ENCODE results near the gene FBN2.
A peak's percentile ranks its signal among the peaks of the same experiment; 100 is the strongest.

Gene FBN2

DNA sequence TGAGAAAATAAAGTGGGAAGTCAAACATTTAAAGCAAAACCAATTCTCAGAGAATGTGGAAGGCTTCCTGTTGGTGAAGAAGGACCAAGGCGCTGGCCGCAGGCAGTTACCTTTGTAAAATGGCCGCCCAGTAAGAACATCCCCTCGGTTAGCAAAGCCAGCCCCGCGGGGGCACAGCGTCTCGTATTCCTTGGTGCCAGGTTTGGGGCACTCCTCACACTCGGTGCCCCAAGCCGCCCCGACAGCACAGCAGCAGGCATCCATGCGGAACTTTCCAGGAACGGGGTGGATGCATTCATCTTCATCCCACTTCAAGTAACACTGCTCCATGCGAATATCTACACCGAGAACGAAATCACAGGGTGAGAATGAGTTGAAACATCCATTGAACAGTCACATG lies 192.8 kb downstream of the FBN2 start:
- H3K4me3 ChIP-seq, result no peak overlapping the region
- no peak overlapping the region for H3K27ac ChIP-seq
- H3K9ac ChIP-seq, result no peak overlapping the region
- H3K9me3 ChIP-seq (replicated peaks in 1 of 11), result no peaks in the 10 kb centered on the region
- no peaks in the 10 kb centered on the region for H3K27me3 ChIP-seq
- no peak for TF ChIP-seq Cebpa-rat (IDR thresholded peaks at IDR 0.05)
- H3K36me3 ChIP-seq, result no peaks in the 10 kb centered on the region
- peaks cover 0 to 13% (median 2%) of the 10 kb centered on the region in 10 experiments; a peak in 9 of 20 replicates for H3K4me1 ChIP-seq
- no peaks in the 10 kb centered on the region for H4K20me1 ChIP-seq
- H3K4me2 ChIP-seq, result no peak overlapping the region

DNA sequence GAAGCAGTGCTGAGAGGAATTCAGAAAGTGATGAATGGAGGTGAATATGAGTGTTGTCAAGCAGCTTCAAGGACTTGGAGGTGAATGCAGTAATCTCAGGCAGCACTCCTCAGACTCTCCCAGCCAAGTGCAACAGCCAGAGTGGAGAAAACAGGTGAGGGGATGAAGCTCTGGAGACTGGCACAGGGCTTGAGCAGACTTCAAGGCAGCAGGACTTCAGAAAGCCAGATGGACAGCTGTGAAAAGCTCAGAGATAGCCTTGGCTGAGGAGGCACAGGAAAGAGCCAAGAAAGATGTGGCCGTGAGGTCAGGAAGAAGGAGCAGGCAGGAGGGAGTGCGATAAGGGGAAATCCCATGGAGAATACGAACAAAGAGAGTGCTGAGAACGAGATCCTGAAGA lies 194.9 kb downstream of the FBN2 start:
- no peak for TF ChIP-seq Cebpa-rat (IDR thresholded peaks at IDR 0.05)

DNA sequence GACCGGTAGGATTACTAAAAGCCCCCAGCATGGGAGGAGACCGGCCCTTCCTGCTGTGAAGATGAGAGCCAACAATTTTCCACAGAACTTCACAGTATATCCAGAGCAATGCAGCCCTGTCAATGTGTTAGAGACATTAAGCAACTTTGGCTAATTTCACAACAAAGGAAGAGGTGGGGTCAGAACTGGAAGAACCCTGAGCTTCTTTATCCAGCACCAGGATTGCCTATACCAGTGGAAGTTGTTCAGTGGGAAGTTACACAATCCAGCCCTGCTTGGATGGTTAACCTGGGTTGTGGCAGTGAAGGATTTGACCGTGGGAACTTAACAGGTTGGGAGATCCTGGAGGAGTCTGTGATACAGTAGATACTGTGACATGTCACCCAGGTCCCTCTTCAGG lies 197.0 kb downstream of the FBN2 start:
- no peaks in the 10 kb centered on the region for H3K27me3 ChIP-seq
- no peak overlapping the region for H3K4me3 ChIP-seq
- no peaks in the 10 kb centered on the region for H3K9me3 ChIP-seq (replicated peaks in 1 of 11)
- H3K27ac ChIP-seq, result no peak overlapping the region
- H3K4me2 ChIP-seq, result peak overlapping the region in 4 of 11 experiments; percentile 3 to 37 (median 29); a peak in 5 of 22 replicates
- no peak overlapping the region for H3K9ac ChIP-seq
- no peak for TF ChIP-seq Cebpa-rat (IDR thresholded peaks at IDR 0.05)
- H3K36me3 ChIP-seq, result no peaks in the 10 kb centered on the region
- no peaks in the 10 kb centered on the region for H4K20me1 ChIP-seq
- H3K4me1 ChIP-seq, result peaks cover 0 to 13% (median 2%) of the 10 kb centered on the region in 10 experiments; a peak in 9 of 20 replicates

More for the DNA sequence above, 194.9 kb downstream of the FBN2 start:
- H3K9me3 ChIP-seq (replicated peaks in 1 of 11), result no peaks in the 10 kb centered on the region
- H4K20me1 ChIP-seq, result no peaks in the 10 kb centered on the region
- H3K4me1 ChIP-seq, result peaks cover 0 to 13% (median 2%) of the 10 kb centered on the region in 10 experiments; a peak in 9 of 20 replicates
- H3K27ac ChIP-seq, result no peak overlapping the region
- H3K4me2 ChIP-seq, result no peak overlapping the region
- no peaks in the 10 kb centered on the region for H3K27me3 ChIP-seq
- H3K9ac ChIP-seq, result no peak overlapping the region
- no peaks in the 10 kb centered on the region for H3K36me3 ChIP-seq
- no peak overlapping the region for H3K4me3 ChIP-seq

DNA sequence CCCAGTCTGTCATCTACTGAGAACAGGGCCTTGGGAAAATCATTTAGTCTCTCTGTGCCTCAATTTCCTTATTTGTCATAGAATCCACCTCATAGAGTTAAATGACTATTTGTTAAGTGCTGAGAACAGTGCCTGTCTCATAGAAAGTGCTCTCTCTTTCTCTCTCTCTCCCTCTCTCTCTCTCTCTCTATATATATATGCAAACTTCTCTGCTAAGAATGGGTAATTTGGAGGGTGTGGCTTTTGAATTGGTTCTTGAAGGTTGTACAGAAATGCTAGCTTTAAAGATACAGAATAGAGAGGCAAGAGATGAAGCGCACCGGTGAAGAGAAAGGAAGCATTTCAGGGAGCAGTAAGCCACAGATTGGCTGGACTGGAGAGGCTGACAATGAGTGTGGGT lies 197.4 kb downstream of the FBN2 start:
- Histone ChIP-seq H3K36me3 (no peaks in the 10 kb centered on the region), H3K9me3 (replicated peaks in 1 of 11) (no peaks in the 10 kb centered on the region), H3K9ac (no peak overlapping the region), H3K4me1 (peaks cover 0 to 13% (median 2%) of the 10 kb centered on the region in 10 experiments; a peak in 9 of 20 replicates), H3K4me2 (peak overlapping the region in 4 of 11 experiments; percentile 3 to 37 (median 29); a peak in 4 of 22 replicates), H3K27ac (no peak overlapping the region), H3K4me3 (no peak overlapping the region), H3K27me3 (no peaks in the 10 kb centered on the region), H4K20me1 (no peaks in the 10 kb centered on the region)
- TF ChIP-seq Cebpa-rat (IDR thresholded peaks at IDR 0.05), result no peak

DNA sequence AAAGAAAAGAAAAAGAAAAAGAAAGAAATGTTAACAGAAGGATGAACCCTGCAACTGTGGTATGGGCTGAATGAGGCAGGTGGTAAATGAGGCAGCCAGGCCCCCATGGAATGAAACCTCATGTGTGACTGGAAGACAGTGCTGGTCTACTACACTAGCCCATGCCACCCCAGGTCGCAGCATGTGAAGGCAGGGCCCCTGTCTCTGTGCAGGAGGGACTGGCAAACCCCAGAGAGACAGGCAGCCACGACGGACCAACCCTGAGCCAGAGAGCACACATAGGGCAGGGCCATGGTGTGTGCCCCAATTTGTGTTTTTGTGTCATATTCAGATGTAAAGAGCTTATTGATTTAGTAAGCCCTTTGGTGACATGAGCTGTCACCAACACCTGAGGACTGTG lies 198.5 kb downstream of the FBN2 start:
- no peak overlapping the region for H3K9ac ChIP-seq
- H3K4me3 ChIP-seq, result no peak overlapping the region
- H3K36me3 ChIP-seq, result no peaks in the 10 kb centered on the region
- TF ChIP-seq Cebpa-rat (IDR thresholded peaks at IDR 0.05), result no peak
- no peaks in the 10 kb centered on the region for H3K9me3 ChIP-seq (replicated peaks in 1 of 11)
- H3K27ac ChIP-seq, result no peak overlapping the region
- H3K27me3 ChIP-seq, result no peaks in the 10 kb centered on the region
- H3K4me1 ChIP-seq, result peaks cover 0 to 13% (median 2%) of the 10 kb centered on the region in 10 experiments; a peak in 9 of 20 replicates
- H3K4me2 ChIP-seq, result no peak overlapping the region
- H4K20me1 ChIP-seq, result no peaks in the 10 kb centered on the region

DNA sequence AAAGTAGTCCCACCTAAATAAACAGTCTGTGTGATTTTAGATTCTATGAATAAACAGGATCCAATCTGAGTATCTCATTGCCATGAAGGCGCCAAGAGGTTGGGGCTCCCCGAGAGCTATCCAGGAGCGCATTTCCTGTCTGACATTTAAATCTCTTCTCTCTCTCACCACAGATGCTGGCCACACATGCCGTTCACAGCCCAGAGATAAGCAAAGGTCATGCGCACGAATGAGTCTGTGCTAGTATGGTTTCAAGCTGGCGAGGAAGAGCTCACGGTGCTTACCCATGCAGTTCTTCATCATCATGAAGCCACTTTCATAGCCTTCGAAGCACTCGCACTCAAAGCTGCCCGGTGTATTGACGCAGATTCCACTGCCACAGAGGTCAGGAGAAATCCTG lies 199.4 kb downstream of the FBN2 start:
- H3K4me1 ChIP-seq, result peaks cover 0 to 13% (median 2%) of the 10 kb centered on the region in 10 experiments; a peak in 9 of 20 replicates
- H3K4me3 ChIP-seq, result no peak overlapping the region
- H3K9me3 ChIP-seq (replicated peaks in 1 of 11), result no peaks in the 10 kb centered on the region
- no peaks in the 10 kb centered on the region for H3K36me3 ChIP-seq
- no peak overlapping the region for H3K9ac ChIP-seq
- no peaks in the 10 kb centered on the region for H4K20me1 ChIP-seq
- H3K27ac ChIP-seq, result no peak overlapping the region
- no peak for TF ChIP-seq Cebpa-rat (IDR thresholded peaks at IDR 0.05)
- H3K27me3 ChIP-seq, result no peaks in the 10 kb centered on the region
- no peak overlapping the region for H3K4me2 ChIP-seq

DNA sequence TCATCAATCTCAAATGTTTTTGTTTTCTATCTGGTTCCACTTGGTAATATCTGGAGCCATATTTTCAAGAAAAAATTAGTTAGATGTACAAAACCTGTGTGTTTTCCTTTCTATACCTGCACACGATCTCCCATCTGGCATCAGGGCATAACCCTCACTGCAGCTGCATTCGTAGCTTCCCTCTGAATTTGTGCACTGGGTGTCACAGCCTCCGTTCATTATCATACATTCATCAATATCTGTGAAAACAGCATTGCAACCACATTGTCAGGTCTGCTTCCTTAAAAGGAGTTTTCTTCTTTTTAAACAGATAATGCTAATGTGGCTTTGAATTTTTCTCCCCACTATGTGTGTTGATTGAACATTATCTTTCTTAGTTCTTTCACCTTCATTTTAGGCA lies 202.7 kb downstream of the FBN2 start:
- Histone ChIP-seq H3K4me3 (no peak overlapping the region), H3K4me1 (no peaks in the 10 kb centered on the region), H4K20me1 (no peaks in the 10 kb centered on the region), H3K9ac (no peak overlapping the region), H3K9me3 (replicated peaks in 1 of 11) (no peaks in the 10 kb centered on the region), H3K36me3 (no peaks in the 10 kb centered on the region), H3K4me2 (no peak overlapping the region), H3K27me3 (no peaks in the 10 kb centered on the region), H3K27ac (no peak overlapping the region)
- TF ChIP-seq Cebpa-rat (IDR thresholded peaks at IDR 0.05), result no peak

DNA sequence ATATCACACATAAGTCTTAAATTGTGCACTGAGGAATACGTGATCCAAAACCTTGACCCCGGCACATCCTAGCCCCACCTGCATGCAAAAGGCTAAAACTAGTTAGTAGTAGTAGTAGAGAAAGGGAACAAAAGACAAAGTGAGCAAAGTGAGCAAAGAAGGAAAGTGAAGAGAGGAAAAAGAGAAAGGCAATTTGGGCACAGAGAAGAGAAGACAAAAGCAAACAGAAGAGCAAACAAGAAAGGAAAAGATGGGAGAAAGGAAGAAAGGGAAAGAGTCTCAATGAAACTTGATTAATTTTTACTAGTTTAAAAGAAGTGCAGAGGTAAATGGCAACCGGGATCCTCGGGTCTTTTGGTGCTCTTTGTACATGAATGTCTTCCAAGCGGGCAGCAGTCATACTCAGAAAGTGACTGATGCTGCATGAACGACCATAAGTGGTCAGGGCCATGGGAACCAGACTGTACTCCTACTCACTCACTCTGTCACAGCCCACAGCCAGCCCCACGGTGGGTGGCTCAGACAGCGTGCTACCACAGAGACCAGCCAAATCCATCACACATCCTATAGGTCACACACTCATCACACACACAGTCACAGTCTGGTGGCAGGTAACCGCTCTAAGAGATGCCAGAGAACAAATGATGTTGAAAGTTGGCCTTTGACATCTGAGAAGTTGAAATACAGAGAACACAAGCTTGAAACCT lies 203.9 kb downstream of the FBN2 start:
- H4K20me1 ChIP-seq, result no peaks in the 10 kb centered on the region
- H3K27ac ChIP-seq, result no peak overlapping the region
- H3K9me3 ChIP-seq (replicated peaks in 1 of 11), result no peaks in the 10 kb centered on the region
- H3K27me3 ChIP-seq, result no peaks in the 10 kb centered on the region
- no peaks in the 10 kb centered on the region for H3K4me1 ChIP-seq
- H3K36me3 ChIP-seq, result no peaks in the 10 kb centered on the region
- H3K9ac ChIP-seq, result no peak overlapping the region
- no peak overlapping the region for H3K4me3 ChIP-seq
- no peak for TF ChIP-seq Cebpa-rat (IDR thresholded peaks at IDR 0.05)
- no peak overlapping the region for H3K4me2 ChIP-seq

DNA sequence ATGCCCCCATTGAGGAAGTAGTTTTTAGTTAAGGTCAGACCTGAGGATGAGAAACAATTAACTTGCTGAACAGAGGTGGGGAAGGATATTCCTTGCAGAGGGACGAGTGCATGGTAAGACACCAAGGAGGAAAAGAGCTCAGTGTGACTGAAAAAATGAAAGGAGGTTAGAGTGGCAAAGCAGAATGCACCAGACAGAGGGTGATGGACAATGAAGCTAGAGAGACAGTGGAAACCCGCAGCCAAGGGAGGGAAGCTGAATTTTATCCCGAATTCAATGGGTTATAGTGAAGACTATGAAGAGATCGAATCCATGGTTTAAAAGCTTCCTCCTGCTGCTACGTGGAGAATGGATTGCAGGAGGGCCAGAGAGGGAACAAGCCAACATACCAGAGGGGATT lies 206.8 kb downstream of the FBN2 start:
- no peaks in the 10 kb centered on the region for H4K20me1 ChIP-seq
- no peak overlapping the region for H3K9ac ChIP-seq
- H3K36me3 ChIP-seq, result no peaks in the 10 kb centered on the region

DNA sequence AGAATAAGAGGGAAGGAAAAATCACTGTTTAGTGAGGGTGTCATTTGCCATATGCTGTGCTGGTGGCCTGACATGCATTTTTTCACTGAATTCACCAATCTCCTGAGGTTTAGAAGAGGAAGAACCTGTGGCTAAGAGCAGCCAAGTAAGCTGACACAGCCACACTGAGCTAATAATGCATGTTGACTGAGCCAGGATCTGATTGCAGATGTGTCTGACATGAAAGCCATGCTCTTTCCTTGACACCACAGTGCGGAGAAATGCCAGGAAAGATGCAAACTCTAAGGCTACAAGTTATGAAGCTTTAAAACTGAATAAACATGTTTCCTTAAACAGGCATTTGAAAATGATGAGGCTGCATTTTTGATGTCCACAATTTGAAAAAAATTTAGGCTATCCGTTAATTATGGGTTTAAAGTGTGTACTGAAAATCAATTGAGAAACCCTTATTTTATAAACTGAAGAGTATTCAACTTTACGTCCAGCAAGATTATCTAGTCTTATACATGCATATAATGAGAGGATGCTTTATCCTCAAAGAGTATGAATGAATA lies 208.6 kb downstream of the FBN2 start:
- Histone ChIP-seq H3K4me3 (no peak overlapping the region), H3K36me3 (no peaks in the 10 kb centered on the region), H4K20me1 (no peaks in the 10 kb centered on the region), H3K27ac (no peak overlapping the region), H3K4me1 (no peaks in the 10 kb centered on the region), H3K9ac (no peak overlapping the region), H3K9me3 (replicated peaks in 1 of 11) (no peaks in the 10 kb centered on the region), H3K27me3 (no peaks in the 10 kb centered on the region), H3K4me2 (no peak overlapping the region)
- no peak for TF ChIP-seq Cebpa-rat (IDR thresholded peaks at IDR 0.05)

More for the DNA sequence above, 206.8 kb downstream of the FBN2 start:
- no peak overlapping the region for H3K4me3 ChIP-seq
- no peaks in the 10 kb centered on the region for H3K9me3 ChIP-seq (replicated peaks in 1 of 11)
- no peak for TF ChIP-seq Cebpa-rat (IDR thresholded peaks at IDR 0.05)
- H3K27me3 ChIP-seq, result no peaks in the 10 kb centered on the region
- H3K4me2 ChIP-seq, result no peak overlapping the region
- no peaks in the 10 kb centered on the region for H3K4me1 ChIP-seq
- no peak overlapping the region for H3K27ac ChIP-seq

Measured in BLaER1 treated with 17β-estradiol and CSF1 and Interleukin-3, amounts not matched to agents 10 nM and 100 nM (cell line).